ENCODE measurements around the gene LPO.

The LPO gene

DNA sequence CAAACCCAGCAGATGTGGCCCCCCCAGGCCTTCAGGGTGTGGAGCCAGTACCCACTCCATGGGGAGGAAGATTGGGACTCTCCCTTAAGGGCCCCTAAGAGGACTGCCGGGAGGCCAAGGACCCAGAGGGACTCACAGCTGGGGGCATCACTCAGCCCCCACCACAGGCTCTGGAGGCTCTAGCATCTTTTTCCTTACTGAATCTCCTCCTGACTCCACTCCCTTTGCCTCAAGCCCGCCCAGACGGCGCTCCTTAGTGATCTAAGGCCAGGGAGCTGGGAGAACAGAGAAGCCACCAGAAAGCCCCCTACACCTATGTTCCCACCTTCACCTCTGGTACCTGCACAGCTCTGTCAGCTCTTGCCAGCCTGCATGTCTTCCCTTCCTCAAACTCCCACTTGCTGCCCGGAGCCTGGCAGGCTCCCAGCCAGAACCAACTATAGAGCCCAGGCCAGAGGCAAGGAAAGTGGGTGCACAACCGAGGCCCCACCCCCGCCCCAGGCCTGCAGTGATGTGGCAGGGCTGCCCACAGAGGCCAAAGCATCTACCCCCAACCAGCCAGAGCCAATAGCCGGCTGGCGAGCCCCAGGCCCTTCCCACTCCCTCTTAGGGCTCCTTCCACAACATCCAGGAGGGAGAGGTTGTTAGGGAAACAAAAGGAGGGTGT lies 64.7 kb downstream of the LPO start:
- H3K27me3 ChIP-seq (ENCODE audit: control insufficient read depth, insufficient read depth, low read length, poor library complexity, severe bottlenecking), result no peaks in the 10 kb centered on the region
- WGBS, 2 experiments, result 82 to 84% methylated on average over 7 to 9 of the region's 9 CpGs
- H3K4me3 ChIP-seq (ENCODE audit: insufficient read depth, low read depth, low read length), result no peak overlapping the region
- no peak overlapping the region for H3K27ac ChIP-seq (ENCODE audit: insufficient read depth, low read depth, low read length, poor library complexity, severe bottlenecking)
- H3K9me3 ChIP-seq (ENCODE audit: control insufficient read depth, low read length), result no peaks in the 10 kb centered on the region
- H3K4me1 ChIP-seq (ENCODE audit: control insufficient read depth, insufficient read depth, low read length), result peaks cover 4% of the 10 kb centered on the region
- H3K36me3 ChIP-seq (ENCODE audit: control insufficient read depth, insufficient read depth, low read length), result no peaks in the 10 kb centered on the region

GRCh38 chr17:58303971-58304749 lies 65.8 kb downstream of the LPO start:
- H3K4me3 ChIP-seq (ENCODE audit: insufficient read depth, low read depth, low read length), result no peak overlapping the region

GRCh38 chr17:58304750-58305486 lies 66.5 kb downstream of the LPO start:
- H3K4me3 ChIP-seq (ENCODE audit: insufficient read depth, low read depth, low read length), result no peak overlapping the region
- peaks cover 10% of the 10 kb centered on the region for H3K4me1 ChIP-seq (ENCODE audit: control insufficient read depth, insufficient read depth, low read length)
- no peaks in the 10 kb centered on the region for H3K9me3 ChIP-seq (ENCODE audit: control insufficient read depth, low read length)
- no peaks in the 10 kb centered on the region for H3K36me3 ChIP-seq (ENCODE audit: control insufficient read depth, insufficient read depth, low read length)
- no peak overlapping the region for H3K27ac ChIP-seq (ENCODE audit: insufficient read depth, low read depth, low read length, poor library complexity, severe bottlenecking)
- H3K27me3 ChIP-seq (ENCODE audit: control insufficient read depth, insufficient read depth, low read length, poor library complexity, severe bottlenecking), result no peaks in the 10 kb centered on the region
- WGBS, 2 experiments, result 94 to 96% methylated on average over 14 of the region's 14 CpGs

More at GRCh38 chr17:58303971-58304749, 65.8 kb downstream of the LPO start:
- no peaks in the 10 kb centered on the region for H3K27me3 ChIP-seq (ENCODE audit: control insufficient read depth, insufficient read depth, low read length, poor library complexity, severe bottlenecking)
- WGBS, 2 experiments, result 53 to 55% methylated on average over 10 of the region's 10 CpGs
- H3K27ac ChIP-seq (ENCODE audit: insufficient read depth, low read depth, low read length, poor library complexity, severe bottlenecking), result no peak overlapping the region
- H3K36me3 ChIP-seq (ENCODE audit: control insufficient read depth, insufficient read depth, low read length), result no peaks in the 10 kb centered on the region
- H3K9me3 ChIP-seq (ENCODE audit: control insufficient read depth, low read length), result no peaks in the 10 kb centered on the region
- peaks cover 6% of the 10 kb centered on the region for H3K4me1 ChIP-seq (ENCODE audit: control insufficient read depth, insufficient read depth, low read length)

DNA sequence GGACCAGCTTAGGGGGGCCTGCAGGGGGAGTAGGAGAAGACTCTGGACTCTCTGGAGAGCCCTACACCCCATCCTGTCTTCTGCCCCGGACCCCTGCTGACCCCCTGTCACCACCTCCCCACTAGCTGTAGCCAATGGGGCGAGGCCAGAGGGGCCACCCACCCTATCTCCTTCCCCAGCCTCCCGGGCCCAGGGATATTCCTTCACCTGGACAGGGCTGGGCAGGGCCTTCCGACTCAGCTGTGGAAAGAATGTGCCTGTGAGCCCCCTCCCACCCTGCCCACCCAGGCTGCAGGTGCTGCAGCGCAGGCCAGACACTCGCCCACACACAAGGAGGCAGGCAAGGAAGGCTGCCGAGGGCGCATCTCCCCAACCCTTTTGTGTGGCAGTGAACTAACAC lies 67.2 kb downstream of the LPO start:
- no peaks in the 10 kb centered on the region for H3K36me3 ChIP-seq (ENCODE audit: control insufficient read depth, insufficient read depth, low read length)
- no peak overlapping the region for H3K27ac ChIP-seq (ENCODE audit: insufficient read depth, low read depth, low read length, poor library complexity, severe bottlenecking)
- no peaks in the 10 kb centered on the region for H3K9me3 ChIP-seq (ENCODE audit: control insufficient read depth, low read length)
- WGBS, 2 experiments, result 90 to 93% methylated on average over 8 of the region's 8 CpGs
- no peaks in the 10 kb centered on the region for H3K27me3 ChIP-seq (ENCODE audit: control insufficient read depth, insufficient read depth, low read length, poor library complexity, severe bottlenecking)
- H3K4me1 ChIP-seq (ENCODE audit: control insufficient read depth, insufficient read depth, low read length), result peaks cover 10% of the 10 kb centered on the region
- H3K4me3 ChIP-seq (ENCODE audit: insufficient read depth, low read depth, low read length), result no peak overlapping the region

GRCh38 chr17:58306131-58306951 lies 68.0 kb downstream of the LPO start:
- Histone ChIP-seq H3K9me3 (ENCODE audit: control insufficient read depth, low read length) (no peaks in the 10 kb centered on the region), H3K27me3 (ENCODE audit: control insufficient read depth, insufficient read depth, low read length, poor library complexity, severe bottlenecking) (no peaks in the 10 kb centered on the region), H3K4me1 (ENCODE audit: control insufficient read depth, insufficient read depth, low read length) (peaks cover 8% of the 10 kb centered on the region), H3K36me3 (ENCODE audit: control insufficient read depth, insufficient read depth, low read length) (no peaks in the 10 kb centered on the region), H3K27ac (ENCODE audit: insufficient read depth, low read depth, low read length, poor library complexity, severe bottlenecking) (no peak overlapping the region), H3K4me3 (ENCODE audit: insufficient read depth, low read depth, low read length) (no peak overlapping the region)
- 92 to 94% methylated on average over 19 of the region's 19 CpGs for WGBS, 2 experiments

DNA sequence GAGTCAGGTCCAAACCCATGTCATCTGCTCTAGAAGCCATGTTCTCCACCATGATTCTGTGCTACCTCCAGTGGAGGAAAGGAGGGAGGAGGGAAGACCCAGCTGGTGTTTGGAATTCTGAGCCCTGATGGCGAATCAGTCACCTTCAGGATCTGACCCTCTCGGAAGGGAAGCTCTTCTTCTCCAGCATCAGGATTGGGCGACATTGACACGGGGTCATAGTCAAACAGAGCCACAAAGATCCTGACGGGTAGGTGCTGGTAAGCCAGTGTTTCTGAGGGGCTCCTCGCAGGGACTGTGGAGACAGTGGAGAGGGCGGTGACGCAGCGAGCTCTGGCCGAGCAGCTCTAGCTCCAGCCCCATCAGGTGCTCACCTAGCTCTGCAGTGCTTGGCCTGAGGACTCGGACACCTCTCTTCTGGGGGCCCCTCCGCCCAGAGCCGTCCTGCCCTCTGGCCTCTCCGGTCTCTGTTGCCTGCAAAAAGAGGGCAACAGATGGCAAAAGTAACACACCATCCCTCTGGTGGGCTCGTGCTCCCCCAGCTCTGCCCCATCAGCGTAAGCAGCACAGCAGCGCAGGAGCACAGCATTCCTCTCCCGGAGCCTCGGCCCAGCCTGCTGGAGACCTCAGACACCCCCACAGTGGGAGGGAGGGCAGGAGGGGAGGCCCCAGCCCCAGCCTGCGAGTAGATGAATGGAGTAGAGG lies 69.2 kb downstream of the LPO start:
- Histone ChIP-seq H3K9me3 (ENCODE audit: control insufficient read depth, low read length) (no peaks in the 10 kb centered on the region), H3K4me1 (ENCODE audit: control insufficient read depth, insufficient read depth, low read length) (peaks cover 8% of the 10 kb centered on the region), H3K4me3 (ENCODE audit: insufficient read depth, low read depth, low read length) (no peak overlapping the region), H3K27me3 (ENCODE audit: control insufficient read depth, insufficient read depth, low read length, poor library complexity, severe bottlenecking) (no peaks in the 10 kb centered on the region), H3K27ac (ENCODE audit: insufficient read depth, low read depth, low read length, poor library complexity, severe bottlenecking) (no peak overlapping the region), H3K36me3 (ENCODE audit: control insufficient read depth, insufficient read depth, low read length) (no peaks in the 10 kb centered on the region)
- WGBS, 2 experiments, result 89 to 92% methylated on average over 20 of the region's 20 CpGs

- Histone ChIP-seq H3K4me1 (ENCODE audit: control insufficient read depth, insufficient read depth, low read length) (peaks cover 14% of the 10 kb centered on the region), H3K4me3 (ENCODE audit: insufficient read depth, low read depth, low read length) (no peak overlapping the region), H3K9me3 (ENCODE audit: control insufficient read depth, low read length) (no peaks in the 10 kb centered on the region), H3K27me3 (ENCODE audit: control insufficient read depth, insufficient read depth, low read length, poor library complexity, severe bottlenecking) (no peaks in the 10 kb centered on the region), H3K27ac (ENCODE audit: insufficient read depth, low read depth, low read length, poor library complexity, severe bottlenecking) (no peak overlapping the region), H3K36me3 (ENCODE audit: control insufficient read depth, insufficient read depth, low read length) (no peaks in the 10 kb centered on the region)
- WGBS, 2 experiments, result 78 to 81% methylated on average over 32 of the region's 32 CpGs
These were observed 70.0 kb downstream of the LPO start for GRCh38 chr17:58308173-58308984.

DNA sequence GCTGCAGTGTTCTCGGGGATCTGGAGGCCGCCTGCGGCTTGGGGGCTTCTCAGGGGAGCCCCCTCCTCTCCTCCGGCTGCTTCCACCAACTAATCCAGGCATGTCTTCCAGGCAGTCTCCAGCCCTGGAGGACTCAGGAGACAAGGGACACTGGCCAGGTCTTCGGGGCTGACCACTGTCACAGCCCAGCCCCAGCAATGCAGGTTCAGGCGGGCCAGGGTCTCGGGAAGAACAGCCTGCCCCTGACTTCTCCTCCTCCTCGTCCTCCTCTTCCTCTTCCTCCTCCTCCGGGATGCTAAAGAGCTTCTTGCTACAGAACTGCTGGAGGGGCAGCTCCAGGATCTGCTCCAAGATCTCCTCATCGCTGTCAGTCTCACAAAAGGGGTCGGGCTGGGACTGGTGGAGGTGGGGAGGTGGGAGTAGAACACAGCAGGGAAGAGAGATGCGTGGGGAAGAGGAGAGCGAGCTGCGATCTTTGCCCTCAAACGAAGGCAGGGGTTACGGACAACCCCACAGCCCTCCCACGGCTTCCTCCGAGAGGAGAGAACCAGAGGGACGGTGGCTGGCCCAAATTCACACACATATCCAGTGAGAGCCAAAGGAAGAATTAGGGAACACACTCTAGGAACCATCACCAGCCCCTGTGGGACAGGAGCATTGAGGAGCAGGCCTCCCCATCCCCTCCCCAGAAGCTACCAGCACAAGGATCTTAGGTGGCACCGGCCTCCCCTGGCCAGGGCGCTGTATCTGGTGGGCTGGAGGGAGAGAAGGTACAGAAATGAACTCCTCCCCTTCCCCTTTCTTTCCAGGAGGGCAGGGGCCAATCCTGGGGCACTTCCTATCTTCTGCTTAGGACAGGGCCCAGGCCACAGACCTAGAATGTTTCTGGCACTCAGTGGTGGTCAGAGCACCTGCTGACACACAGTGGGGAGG lies 70.9 kb downstream of the LPO start:
- Histone ChIP-seq H3K4me3 (ENCODE audit: insufficient read depth, low read depth, low read length) (no peak overlapping the region), H3K27ac (ENCODE audit: insufficient read depth, low read depth, low read length, poor library complexity, severe bottlenecking) (no peak overlapping the region)
- WGBS, 2 experiments, result 82 to 85% methylated on average over 21 of the region's 21 CpGs

More for the DNA sequence above, 70.9 kb downstream of the LPO start:
- Histone ChIP-seq H3K4me1 (ENCODE audit: control insufficient read depth, insufficient read depth, low read length) (peaks cover 22% of the 10 kb centered on the region), H3K9me3 (ENCODE audit: control insufficient read depth, low read length) (no peaks in the 10 kb centered on the region), H3K36me3 (ENCODE audit: control insufficient read depth, insufficient read depth, low read length) (no peaks in the 10 kb centered on the region), H3K27me3 (ENCODE audit: control insufficient read depth, insufficient read depth, low read length, poor library complexity, severe bottlenecking) (no peaks in the 10 kb centered on the region)
